GM18907 (cell line): ENCODE results near the gene DGKB.

ENCODE experiments used
- ATAC-seq: cut with Tn5 transposase; IDR thresholded peaks from one replicate; pipeline ENCODE4 v1.9.1; 2021; ENCODE audit warnings: mild to moderate bottlenecking, moderate library complexity; ENCODE audit not compliant: unreplicated experiment

Gene DGKB

DNA sequence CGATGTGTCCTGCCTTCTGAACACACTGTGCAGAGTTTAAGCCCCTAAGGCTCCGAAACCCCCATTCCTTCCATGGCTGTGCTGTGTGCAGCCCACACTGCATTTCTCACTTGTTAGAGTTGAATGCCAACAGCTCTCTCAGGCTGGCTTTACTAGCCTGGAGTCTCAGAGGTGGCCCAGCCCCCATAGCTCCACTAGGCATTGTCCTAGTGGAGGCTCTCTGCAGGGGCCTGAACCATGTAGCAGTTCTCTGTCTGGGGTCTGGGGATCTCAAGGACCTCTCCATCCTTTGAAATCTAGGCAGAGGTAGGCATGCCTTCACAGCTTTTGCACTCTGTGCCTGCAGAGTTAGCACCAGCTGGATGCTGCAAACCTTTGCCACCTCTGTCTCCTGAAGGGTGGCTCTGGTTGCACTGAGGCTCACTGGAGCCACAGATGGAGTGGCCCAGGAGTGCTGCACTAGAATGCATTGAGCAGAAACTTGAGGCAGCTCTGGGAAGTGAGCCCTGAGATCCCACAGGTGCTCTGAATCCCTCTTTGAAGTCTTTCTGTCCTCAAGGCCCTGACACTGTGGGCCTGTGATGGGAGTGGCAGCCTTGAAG lies 301.7 kb downstream of the DGKB start:
- ATAC-seq: no peak

DNA sequence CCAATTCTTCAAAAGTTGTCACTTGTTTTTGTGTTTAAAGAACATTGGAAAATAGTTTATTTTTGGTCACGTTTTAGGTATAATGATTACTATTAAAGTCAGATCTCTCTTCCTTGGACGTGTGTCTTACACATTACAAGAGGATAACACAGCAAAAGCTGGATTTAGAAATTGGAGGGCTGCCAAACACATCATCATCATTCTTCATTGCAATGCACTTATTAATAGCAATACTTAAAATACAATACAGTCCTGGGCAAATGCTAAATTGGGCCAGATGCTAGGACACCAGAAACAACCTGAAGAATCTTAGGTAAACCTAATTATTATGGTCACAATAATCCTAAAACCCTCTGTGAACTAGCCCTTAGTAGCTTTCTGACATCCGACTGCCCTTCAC lies 303.6 kb downstream of the DGKB start:
- no peak for ATAC-seq

DNA sequence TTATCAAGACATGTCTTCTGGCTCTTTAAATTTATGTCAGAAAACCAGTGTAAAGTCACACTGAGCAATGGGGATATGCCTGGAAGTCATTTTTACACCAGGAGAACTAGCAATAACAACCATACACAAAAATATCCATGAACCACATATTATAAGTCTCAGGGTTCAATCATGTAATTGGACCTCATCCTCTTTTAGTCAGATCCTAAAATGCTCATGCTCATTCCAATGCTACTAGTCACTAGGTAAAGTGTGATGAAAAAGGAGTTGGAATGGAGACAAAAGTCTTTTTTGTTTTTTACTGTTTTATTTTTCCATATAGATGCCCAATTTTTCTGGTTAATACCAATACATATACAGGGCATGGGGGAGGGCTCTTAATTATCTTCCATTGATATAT lies 306.1 kb downstream of the DGKB start:
- no peak for ATAC-seq

DNA sequence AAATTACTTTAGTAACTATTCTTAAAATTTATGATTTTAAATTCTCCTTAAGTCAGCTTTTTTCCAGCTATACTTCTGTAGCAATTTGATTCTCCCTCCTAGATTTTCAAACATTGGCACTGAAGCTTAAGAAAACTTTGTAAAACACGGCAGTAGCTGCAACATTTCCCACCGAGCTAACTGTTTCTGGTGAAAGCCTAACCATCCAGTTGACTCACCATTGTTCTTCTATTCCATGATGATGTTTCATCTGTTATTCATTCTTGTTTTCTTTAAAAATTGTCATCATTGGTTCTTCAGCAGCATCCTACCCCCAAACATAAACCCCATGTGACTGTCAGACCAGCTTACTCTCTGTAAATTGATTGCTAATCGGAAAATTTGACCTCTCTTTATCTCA lies 312.3 kb downstream of the DGKB start:
- no peak for ATAC-seq

DNA sequence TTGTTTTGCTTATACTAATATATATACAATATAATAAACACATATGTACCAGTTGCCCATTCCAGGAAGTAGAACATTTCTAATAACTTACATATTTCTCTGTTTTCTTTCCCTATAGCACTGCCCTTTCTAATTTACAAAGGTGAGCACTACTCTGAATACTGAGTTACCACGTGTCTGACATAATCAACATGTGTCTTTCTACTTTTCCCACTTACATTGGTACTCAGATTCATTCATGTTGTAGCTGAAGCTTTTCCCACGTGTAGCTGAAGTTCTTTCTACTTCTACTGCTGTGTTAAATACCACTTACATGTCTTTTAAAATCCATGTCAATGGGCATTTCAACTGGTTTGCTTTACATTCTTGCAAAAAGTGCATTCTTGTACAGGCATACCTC lies 317.3 kb downstream of the DGKB start:
- ATAC-seq: no peak

DNA sequence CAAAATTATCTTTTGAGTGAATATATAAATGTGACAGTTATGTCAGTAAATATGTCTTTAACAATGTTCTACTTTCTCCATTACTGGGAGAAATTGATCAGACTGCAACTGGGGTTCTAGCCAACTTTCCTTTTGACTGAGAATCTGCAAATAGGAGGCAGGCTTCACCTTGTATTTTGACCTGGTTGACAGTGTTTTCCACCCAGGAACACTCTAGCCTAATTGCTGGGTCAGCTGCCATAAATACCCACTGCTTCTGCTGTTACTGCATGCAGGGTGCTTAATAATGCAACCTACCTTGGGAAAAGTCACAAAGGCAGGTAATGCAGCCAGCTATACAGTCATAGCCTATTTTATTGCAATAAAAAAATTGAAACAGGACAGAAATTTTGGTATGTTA lies 319.0 kb downstream of the DGKB start:
- ATAC-seq: no peak

DNA sequence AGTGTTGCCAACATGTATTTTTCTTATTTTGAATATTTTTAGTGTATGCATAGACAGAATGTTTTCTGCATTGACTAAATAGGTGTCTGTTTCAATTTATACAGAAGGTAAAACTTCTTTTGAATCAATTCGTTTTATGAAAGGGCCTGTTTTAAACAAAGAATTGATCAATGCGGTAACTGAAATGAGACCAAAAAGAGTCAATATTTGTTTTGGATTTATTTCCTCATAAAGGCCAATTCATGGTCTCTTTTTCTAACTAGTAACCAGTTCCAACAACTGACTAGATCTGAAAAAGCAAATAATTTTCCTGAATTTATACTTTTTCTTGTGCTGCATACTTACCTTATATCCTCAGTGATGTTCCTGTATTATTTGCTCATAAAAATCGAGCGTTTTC lies 320.5 kb downstream of the DGKB start:
- ATAC-seq: no peak

DNA sequence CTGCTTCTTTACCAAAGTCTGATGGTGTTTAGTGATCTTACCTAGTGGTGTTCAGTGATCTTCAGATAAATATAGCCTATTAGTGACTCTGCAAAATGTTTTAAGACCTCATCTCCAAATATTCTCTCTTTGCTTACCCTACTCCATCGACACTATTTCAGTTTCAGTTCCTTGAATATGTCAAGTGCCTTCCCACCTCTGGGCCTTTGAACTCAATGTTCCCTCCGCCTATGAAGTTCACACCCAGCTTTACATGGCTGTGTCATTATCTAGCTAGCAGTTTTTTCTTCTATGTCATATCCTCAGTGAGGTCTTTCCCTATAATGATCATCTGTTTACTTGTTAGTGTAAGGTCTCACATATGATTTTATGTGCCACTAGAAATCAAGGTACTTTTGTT lies 322.6 kb downstream of the DGKB start:
- ATAC-seq: no peak

DNA sequence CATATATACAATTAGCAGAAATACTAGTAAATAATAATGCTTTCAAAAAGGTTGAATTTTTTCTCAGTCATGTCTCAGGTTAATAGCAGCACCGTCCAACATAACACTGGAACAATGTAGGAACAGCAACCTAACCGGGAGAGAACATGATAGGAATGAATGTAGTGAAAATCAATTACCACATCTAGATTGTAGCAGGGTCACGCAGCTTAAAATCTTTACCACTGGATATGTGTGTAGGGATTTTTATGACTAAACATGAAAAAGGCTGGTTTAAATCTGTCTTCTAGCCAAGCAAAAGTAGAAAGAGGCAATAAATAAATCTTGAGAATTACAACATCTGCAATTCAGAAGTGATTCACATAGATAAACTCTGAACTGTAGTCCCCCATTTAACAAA lies 326.0 kb downstream of the DGKB start:
- no peak for ATAC-seq

DNA sequence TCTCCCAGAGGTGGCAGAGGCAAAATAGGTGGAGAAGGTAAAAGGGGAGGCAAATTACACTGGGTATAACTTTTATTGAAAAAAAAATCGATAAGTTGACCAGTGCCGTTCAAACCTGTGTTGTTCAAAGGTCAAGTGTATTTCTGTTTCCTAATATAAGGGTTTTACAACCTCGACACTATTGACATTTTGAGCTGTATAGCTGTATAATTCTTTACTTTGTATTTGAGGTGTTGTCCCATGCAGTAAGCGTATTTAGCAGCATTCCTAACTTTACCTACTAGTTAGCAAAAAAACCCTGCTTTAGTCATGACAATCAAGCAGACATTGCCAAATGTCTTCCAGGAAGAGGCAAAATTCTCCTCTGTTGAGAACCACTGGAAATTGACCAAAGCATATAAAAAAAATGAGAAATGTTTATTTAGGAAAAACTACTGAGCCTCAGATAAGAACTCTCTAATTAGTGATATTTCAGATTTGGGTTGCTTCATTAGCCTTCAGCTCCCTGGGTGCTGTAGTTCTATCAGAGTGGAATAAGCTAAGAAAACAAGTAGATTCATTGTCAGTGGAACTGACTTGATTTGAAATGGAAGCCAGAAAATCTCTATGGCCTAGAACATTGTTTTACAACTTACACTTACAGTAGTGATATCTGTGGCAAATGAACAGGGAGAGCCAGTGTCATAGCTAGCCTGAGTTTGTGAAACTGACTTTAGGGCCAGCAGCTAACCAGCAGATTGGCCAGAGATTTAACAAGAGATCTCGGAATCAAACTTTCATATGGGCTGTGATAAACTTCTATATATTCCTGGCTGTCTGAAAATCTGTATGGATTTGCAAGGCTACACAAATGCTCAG lies 331.6 kb downstream of the DGKB start:
- no peak for ATAC-seq

DNA sequence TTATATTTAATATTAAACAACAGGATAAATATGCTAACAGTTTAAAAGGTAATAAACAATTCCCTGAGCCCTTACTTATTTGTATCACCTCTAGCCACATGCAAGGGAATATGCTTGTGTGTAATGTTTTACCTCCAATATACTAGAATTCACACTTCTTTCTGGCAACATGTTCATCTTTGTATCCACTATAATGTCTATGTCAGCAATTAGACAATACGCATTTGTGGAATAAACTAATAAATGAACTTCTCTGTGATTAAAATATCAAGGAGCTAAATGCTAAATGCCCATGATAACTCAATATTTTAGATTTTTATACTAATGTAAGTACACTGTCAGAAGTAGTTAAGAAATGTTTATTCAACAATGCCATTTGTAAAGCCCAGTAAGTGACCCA lies 350.5 kb downstream of the DGKB start:
- ATAC-seq: no peak

DNA sequence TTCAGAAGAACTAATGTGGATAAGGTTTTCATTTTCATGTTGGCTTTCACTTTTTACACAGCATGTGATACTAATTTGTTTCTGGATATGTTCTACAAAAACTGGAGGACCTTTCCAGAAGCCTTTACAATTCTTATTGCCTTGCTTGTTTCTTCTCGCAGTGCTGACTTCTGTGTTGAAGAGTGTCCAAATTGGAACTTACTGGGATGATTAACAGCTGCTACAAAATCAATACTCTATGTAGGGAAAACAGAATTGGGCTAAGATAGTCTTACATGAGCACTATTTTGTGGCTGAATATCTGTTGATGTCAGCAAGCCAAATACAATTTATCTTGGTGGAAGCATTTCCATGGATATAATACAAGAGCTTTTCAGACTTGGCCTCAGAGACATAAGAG lies 351.2 kb downstream of the DGKB start:
- ATAC-seq: no peak

DNA sequence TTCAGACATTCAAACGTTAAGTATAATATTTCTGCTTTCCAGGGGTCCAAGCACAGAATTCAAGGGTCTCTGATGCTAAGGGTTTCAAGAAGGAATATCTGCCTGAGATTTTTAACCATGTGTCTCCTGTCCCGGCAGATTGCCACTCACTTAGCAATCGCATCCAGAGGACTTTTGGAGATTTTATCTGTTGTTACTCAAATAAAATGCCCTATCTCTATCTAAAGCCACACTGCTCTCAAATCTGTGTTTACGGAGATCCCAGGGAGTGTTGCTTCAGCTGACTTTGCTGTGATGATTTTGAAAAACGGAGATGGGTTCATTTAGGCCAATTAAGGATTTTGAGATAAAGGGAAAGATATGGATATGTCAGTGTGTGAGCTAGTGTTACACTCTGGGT lies 359.9 kb downstream of the DGKB start:
- no peak for ATAC-seq

DNA sequence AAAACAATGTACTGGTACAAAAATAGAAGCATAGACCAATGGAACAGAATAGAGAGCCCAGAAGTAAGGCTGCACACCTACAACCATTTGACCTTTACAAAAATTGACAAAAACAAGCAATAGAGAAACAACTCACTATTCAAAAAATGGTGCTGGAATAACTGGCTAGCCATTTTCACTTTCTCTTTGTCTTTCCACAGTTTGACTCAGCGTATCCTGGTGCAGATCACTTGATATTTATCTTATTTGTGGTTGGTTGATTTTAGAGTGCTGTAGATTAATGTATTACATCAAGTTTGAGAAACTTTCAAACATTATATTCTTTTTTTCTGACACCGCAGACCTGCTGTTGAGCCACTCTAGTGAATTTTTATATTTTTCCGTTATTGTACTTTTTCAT lies 381.4 kb downstream of the DGKB start:
- ATAC-seq: no peak

DNA sequence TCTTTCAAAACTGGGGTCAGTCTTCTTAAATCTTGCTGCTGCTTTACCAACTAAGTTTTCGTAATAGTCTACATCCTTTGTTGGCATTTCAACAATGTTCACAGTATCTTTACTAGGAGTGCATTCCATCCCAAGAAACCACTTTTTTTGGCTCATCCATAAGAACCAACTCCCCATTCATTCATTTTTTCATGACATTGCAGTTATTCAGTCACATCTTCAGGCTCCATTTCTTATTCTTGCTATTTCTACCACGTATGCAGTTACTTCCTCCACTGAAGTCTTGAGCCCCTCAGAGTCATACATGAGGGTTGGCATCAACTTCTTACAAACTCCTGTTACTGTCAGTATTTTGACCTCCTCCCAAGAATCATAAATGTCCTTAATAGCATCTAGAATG lies 392.3 kb downstream of the DGKB start:
- ATAC-seq: no peak

DNA sequence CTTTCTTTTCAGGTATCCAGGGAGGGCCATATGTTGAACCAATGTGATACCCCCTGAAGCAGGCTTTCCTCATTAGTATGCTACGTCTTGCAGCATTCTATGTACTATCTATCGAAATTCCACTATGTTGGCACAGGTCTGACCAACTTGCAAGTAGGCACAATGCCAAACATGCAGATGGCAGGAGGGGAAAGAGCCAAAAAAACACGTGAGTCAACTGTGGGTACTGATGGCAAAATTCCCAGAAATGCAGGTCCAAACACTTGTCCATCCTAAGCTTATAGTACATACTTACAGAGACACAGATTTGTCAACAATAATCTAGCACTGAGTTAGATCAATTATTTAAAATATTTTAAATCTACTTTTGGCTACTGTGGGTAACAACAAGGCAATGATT lies 394.9 kb downstream of the DGKB start:
- no peak for ATAC-seq

DNA sequence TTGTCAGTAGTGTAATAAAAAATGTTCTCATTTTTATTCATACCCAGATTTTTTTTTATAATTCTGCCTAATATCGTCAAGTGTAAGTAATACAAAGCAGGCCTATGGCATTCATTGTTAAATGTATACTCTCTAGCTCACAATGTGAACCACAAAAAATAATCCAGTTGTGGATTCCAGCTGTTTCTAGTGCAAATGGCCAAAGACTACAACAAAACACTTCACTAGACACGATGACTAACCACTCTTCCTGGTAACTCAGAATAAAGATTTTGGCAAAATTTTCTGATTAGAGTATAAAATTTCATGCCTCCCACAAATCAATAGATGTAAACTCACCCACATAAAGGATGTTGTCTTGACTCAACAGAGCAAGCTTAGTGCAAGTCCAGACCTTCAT lies 396.6 kb downstream of the DGKB start:
- ATAC-seq: no peak

DNA sequence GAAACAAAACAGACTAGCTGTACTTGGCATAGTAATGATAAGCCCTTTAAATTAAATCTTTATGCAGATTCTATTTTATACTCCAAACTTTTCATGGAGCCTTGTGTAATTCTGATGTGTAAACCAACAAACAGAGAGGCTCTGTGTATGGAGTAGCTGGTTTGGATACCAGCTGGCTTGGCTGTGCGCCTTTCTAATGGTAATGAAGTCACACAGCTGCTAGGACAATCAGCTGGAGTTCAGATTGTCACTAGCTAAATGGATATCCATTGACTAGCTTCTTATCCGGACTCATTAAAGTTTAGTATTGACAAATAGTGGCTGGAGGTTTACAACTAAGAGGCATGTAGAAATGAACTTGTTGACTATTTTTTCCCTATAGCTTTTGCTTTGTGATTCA lies 398.4 kb downstream of the DGKB start:
- ATAC-seq: no peak

DNA sequence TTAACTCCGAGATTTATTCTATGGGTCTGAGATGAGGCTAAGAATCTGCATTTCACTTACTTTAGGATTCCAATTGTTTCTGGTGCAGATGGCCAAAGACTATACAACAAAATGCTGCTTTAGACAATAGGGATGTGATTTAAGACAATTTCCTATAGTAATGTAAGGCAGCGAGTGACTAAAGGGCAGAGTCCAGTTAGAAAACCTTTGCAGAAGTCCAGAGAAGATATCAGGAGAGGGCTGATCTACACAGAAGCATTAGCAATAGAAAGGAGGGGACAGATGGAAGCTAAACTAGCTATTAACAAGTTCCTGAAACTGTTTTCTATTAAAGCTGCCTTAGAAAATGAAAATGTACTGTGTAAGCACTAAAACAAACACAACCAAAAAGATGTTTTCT lies 398.9 kb downstream of the DGKB start:
- ATAC-seq: no peak

DNA sequence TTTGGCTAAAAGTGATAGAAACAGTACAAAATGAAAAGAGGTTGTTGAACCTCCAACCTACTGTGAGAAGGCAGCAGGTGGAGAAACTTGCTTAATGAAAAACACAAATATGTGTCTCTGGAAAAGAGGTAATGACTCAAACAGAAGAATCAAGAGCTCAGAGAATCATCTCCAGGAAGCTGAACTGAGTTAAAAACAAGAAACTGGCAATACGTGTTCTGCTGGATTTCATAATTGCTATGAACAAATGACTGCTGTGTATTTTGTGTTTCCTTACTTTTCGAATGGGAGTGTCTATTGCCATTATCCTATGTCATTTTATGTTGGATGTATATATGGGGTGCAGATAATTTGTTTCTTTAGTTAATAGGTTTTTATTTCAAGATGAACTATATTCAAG lies 401.1 kb downstream of the DGKB start:
- ATAC-seq: no peak

DNA sequence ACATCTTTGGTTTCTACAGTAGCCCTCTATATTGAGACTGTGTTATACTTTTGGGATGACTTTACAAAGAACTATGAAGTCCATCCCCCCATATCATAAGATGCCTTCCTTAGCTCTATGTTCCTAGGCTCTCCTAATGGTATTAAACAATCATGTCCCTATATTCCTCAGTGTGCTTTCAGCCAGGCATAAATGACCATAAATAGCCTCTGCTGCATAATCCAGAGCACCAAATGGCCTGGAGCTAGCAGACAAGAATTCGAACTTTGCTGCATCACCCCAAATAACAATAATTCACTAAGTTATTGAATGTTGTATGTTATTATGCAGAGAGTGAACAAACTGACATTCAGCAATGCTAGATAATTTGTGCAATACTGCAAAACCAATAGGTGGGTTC lies 405.2 kb downstream of the DGKB start:
- ATAC-seq: no peak

DNA sequence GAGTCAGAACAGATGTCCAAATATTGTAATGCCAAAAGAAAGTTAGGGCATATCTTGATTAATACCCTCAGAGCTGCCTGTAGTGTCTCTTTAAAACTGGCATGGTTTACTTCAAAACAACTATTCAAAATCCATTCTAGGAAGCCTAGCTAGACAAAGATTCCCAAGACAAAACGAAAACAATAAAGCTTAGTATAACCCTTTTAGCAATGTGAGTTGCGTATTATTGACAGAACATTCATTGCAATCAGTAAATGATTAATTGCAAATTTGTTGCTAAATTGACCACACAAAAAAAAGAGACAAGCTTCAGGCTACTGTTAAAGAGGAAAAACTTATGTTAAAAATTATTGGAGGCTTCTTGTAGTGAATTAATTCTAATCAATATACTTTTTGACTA lies 406.9 kb downstream of the DGKB start:
- ATAC-seq: no peak
